ENCODE measurements around the gene RPRD2.
A peak's percentile ranks its signal among the peaks of the same experiment; 100 is the strongest.

RPRD2 gene

DNA sequence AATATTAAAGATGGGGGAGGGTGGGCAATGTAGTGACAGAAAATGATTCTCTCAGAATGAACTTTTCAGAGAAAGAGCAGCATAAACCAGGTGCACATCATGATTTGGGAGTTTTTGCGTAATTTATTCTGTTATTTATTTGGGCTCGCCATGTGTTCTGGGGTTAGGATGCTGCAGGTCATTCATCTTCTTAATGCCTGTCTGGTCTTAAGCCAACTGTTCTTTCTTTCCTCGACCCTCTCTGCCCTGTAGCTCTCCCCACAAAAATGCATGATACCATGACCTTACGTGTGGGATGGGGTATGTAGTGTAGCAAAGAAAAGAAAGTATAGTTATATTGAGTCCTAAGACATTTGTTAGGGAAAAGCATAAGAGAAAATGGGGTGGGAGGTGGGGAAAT is 110.9 kb downstream of the RPRD2 start:
- no peak for DNase-seq

- no peak for DNase-seq
Observed at GRCh38 chr1:150476754-150477153, 112.8 kb downstream of the RPRD2 start.

GRCh38 chr1:150477320-150477719 is 113.4 kb downstream of the RPRD2 start:
- no peak for DNase-seq

DNA sequence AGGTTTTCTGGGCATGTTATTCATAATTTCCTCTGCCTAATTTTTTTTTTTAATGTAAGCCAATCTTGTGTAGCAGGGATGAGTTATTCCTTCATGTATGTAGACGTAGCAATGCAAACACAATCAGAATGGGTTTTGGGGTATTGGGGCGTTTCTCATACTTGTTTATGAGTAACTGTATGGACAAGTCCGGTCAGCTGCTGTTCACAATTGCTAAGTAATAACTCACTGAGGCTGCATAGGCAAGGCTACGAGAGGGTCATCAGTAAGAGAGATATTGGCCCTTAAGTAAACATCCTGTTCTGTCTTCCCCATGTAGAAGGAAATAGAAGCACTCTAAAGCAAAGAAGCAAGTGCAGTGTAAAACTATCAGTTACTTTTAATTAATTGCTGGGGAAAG is 113.8 kb downstream of the RPRD2 start:
- DNase-seq: no peak

- DNase-seq: no peak
Observed at GRCh38 chr1:150479370-150479769, 115.4 kb downstream of the RPRD2 start.

GRCh38 chr1:150479927-150480352 is 116.0 kb downstream of the RPRD2 start:
- DNase-seq: no peak

DNA sequence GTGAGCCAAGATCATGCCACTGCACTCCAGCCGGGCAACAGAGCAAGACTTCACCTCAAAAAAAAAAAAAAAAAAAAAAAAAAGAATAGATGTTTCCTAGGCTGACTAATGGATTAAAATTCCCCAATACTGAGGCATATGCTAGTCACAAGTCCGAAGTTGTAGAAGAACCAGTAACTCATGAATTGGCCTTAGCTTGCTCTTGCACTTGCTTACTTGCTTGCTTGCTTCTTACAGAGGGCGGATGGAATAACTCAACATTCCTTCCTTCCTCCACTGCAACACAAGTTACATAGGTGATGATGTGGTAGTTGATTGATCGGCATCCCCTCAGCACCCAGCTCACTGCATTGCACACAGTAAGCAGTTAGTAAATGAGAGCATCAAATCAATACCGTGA is 120.5 kb downstream of the RPRD2 start:
- DNase-seq: no peak

DNA sequence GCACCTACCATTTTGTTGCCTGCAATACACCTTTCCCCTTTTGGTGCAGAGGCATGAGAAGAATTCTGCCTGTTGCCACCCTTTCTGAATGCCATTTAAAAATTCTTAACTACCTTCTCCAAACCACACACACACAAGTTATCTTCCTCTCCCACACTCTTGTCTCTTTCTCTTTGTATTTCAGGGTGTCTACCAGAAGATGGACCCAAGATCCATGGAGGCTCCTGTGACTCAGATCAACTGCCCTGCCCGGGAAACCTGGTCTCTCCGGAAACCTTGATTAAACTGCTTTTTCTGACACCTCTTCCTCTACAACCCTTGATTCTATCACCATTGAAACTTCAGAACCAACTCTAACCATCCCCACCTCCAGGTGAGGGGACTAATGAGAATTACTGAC is 120.9 kb downstream of the RPRD2 start:
- DNase-seq: no peak

DNA sequence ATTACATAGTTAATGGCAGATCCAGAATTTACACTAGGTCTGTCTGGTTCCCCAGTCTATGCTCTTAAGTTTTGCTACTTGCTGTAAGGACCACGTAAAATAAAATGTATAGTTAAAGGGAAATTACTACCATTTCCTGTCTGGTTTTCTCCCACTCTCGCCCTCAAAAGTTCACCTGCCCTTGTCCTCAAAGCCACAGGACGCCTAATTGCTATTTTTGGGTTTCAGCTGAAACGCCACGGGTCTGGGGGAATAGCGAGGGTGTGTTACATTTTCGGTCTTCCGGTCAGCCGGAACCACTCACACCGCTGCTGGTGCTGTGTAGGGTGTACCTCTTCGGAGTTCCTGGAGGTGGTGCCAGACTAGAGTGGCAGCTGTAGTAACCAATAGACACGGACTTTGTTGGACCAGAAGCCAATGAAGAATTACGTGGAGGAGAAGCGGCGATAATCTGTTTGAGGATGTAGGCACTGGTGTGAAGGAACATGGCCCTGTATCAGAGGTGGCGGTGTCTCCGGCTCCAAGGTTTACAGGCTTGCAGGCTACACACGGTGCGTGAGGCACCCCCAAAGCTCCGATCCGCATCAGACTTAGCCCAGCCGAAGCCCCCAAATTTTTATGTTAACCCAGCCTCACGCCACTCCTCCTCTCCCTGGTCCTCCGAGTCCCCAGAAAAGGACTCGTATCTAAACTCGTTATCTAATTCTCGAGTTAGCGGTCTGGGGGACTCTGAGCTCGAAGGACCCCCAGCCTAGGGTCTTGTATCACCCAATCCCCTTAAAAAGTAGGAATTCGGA is 123.2 kb downstream of the RPRD2 start, which contains the start of gene TARS2:
Gene TARS2 (plus strand): TSS at position 454 of the 797 bp plus-strand sequence. CDS start 32 bp downstream, at position 486.
- peak; percentile 96 for DNase-seq

- DNase-seq: no peak
Observed at GRCh38 chr1:150487763-150488115, 123.8 kb downstream of the RPRD2 start.

GRCh38 chr1:150493175-150493574 is 129.2 kb downstream of the RPRD2 start:
- DNase-seq: no peak

DNA sequence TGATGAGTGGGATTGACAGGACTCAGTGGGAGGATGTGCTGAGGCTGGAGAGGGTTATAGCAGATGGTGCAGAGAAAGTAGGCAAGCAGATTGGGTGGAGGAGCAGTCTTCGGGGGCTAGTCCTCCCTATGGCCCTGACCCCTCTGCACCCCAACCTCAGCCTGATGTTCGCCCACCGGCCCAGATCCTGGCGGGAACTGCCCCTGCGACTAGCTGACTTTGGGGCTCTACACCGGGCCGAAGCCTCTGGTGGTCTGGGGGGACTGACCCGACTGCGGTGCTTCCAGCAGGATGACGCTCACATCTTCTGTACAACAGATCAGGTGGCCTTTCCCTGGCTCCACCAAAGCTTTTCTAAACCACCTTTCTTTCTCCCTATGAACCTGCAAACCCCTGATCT is 134.4 kb downstream of the RPRD2 start:
- DNase-seq: no peak

- no peak for DNase-seq
Observed at GRCh38 chr1:150505431-150505830, 141.5 kb downstream of the RPRD2 start.

DNA sequence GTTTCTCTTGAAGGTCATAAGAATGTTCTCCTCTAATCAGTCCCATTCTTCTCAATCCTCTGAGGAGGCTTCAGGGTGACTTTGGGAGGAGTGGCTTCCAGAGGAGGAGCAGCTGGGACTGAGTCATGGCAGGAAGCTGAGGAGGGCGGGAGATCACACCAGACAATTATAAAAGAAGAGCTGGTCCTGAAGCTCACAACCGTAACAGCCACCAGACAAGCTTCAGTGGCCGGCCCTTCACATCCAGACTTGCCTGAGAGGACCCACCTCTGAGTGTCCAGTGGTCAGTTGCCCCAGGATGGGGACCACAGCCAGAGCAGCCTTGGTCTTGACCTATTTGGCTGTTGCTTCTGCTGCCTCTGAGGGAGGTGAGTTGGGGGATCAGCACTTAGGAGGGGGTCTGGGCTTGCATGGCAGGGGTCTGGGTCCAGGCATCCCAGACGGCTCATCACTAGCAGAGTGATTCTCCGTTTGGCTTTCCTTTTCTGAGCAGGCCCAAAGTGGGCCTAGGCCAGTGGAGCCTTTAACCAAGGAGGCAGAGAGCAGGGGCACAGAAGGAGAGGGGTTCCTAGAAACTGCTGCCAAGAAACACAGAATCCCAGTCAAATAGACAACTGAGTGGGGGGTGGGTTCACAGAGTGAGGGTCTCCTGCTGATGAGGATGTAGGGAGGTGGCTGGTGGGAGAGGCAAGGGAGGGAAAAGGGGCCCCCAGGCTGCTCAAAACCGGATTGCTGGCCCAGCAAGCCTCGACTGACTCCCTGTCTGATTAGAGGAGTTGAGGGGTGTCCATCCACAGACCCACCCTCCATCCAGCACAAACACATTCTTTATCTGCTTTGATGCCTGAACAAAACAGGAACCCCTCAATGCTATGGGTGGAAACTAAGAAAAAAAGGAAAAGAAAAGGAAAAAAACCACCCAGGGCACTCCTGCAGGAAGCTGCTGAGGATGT is 144.2 kb downstream of the RPRD2 start, which contains the start of gene ECM1:
Gene ECM1 (plus strand): TSS at position 198 of the 953 bp plus-strand sequence. CDS start 101 bp downstream, at position 299.
- no peak for DNase-seq

DNA sequence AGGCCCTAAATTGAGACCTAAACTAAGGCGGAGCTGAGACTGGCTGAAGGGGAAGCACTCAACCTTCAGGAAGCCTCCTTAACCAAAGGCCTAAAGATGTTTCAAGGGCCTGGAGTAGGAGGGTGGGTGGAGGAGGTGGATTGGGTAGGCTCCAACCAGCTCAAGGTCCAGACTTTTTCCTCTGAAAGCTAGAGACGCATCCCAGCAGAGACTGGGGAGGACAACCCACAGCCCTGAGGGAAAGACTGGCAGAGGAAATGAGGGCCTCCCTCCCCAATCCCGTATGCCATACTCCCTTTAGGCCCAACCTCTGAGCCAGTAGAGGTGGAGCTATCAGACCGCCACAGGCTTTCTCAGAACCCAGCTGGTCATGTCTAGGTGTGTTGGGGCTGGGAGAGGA is 145.0 kb downstream of the RPRD2 start:
- DNase-seq: no peak

- no peak for DNase-seq
Observed at GRCh38 chr1:150511551-150511950, 147.6 kb downstream of the RPRD2 start.

DNA sequence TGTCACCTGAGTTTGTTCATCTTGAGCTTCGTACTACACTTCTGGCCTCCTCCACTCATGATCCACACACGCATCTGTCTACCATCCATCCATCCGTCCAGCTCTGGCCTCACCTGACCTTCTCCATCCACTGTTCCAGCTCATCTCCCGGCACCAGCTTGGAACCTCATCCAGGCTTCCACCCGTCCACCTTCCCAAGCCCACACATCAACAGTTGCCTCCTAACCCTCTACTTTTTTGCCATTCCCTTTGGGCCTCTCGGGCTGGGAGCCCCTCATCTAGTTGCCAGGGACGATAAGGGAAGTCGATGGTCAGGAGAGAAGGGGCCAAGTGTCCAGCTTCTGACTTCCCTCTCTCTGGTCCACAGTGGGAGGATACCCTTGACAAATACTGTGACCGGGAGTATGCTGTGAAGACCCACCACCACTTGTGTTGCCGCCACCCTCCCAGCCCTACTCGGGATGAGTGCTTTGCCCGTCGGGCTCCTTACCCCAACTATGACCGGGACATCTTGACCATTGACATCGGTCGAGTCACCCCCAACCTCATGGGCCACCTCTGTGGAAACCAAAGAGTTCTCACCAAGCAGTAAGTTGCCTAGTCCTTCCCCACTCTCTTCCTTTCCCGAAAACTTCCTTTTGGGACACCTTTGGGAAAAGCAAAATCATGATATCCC is 148.2 kb downstream of the RPRD2 start:
- no peak for DNase-seq

DNA sequence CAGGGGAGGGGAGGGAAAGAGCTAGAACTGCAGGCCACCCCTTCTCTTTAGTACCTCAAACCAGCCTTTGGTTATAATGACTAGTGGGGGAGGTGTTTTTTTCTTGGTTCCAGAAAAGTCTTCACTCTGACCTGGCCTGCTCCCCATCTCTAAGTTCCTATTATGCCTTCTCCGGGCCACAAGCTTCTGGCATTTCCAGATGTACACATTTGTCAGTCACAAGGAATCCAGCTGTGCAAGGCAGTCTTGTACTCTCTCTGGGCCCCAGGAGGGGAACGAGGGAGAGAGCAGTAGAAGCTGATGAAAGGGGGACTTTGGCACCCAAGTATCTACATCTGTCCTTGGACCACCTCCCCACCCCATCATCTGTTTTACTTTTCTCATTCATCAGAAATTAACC is 148.9 kb downstream of the RPRD2 start:
- DNase-seq: no peak

DNA sequence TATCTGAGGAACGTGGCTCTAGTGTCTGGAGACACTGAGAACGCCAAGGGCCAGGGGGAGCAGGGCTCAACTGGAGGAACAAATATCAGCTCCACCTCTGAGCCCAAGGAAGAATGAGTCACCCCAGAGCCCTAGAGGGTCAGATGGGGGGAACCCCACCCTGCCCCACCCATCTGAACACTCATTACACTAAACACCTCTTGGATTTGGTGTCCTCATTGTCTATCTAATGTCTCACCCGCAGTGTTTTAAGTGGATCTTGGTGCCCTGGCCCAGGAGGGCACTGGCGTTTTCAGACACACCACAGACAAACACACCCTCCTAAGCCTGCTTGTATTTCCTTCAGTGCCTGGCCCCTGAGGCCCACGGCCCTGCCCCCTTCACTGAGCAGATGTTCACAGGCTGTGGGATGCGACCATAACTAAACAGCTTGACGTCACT is 149.4 kb downstream of the RPRD2 start:
- DNase-seq: no peak

- DNase-seq: no peak
Observed at GRCh38 chr1:150514260-150514659, 150.3 kb downstream of the RPRD2 start.

- DNase-seq: no peak
Observed at GRCh38 chr1:150514913-150515327, 151.0 kb downstream of the RPRD2 start.

DNA sequence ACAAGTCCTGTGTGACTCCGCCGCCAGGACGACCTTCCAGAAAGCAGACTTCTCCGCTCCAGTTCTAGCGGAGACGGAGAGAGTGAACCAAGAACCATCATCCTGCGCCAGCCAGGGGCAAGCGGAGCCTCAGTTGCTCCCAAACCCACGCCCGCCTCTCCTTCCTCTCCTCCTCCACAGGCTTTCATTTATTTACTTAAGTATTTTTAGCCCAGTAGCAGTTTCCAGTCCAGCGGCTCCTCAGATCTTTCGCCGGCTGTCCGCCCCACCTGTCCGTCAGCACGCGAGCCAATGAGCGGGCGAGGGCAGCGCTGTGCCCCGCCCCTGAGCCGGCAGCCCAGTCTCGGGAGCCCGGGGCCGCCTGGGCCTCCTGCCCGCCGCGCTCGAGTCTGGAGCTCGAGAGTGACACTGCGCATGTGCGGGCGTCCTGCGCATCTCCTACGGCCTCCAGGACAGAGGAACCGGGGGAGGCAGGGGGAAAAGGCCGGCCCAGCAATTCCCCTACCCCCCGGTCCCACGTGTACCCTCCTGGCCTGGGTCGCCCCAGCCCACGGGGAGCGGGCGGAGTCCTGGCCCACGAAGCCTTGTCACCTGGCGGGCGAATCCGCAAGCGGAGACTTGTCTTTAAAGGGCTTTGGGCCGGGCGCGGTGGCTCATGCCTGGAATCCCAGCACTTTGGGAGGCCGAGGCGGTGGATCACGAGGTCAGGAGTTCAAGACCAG is 151.5 kb downstream of the RPRD2 start, which contains the start of gene FALEC:
Gene FALEC (plus strand): TSS at position 425 of the 722 bp plus-strand sequence.
- DNase-seq: peak; percentile 96
